GM19035 (cell line): ENCODE data around the gene CKAP4.
"Not testable (repeated sequence)": the region's sequence is repeated elsewhere in the genome, so short reads cannot be mapped to it uniquely, and the experiment has no call there.

Source experiments
- ATAC-seq: cut with Tn5 transposase; IDR thresholded peaks from one replicate; pipeline ENCODE4 v1.9.1; 2021; ENCODE audit not compliant: unreplicated experiment

Gene CKAP4

DNA sequence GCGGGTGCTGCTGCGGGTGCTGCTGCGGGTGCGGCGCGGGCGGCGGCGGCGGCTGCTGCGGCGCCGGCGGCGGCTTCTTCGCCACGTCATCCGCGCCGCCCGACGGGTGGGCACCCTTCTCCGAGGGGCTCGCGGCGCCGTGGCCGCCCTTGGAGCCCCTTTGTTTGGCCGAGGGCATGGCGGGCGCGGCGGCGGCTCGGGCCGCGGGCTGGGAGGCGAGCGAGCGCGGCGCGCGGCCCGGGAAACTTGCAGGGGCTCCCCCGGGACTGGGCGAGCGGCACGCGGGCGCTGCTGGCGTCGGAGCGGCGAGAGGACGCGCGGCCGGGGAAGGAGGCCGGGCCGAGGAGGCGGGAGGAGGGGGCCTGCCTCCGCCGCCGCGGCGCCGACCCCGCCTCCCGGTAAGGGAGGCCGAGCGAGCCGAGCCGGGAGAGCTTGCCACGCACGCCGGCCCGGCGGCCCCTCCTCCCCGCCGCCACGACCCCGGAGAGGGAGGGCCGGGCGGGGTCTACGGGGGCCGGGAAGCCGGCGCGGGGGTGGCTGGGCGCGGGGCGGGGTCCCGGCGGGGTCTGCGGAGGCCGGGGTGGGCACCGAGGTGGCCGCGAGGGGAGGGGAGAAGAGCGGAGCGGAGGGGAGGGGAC, at the start of gene CKAP4:
Gene CKAP4 (minus strand): TSS at position 347 of the 638 bp plus-strand sequence. CDS start 169 bp downstream, at position 178.
- ATAC-seq, result peak; percentile 59

- no peak for ATAC-seq
These were observed 49.3 kb upstream of the CKAP4 start for GRCh38 chr12:106297075-106297474.

DNA sequence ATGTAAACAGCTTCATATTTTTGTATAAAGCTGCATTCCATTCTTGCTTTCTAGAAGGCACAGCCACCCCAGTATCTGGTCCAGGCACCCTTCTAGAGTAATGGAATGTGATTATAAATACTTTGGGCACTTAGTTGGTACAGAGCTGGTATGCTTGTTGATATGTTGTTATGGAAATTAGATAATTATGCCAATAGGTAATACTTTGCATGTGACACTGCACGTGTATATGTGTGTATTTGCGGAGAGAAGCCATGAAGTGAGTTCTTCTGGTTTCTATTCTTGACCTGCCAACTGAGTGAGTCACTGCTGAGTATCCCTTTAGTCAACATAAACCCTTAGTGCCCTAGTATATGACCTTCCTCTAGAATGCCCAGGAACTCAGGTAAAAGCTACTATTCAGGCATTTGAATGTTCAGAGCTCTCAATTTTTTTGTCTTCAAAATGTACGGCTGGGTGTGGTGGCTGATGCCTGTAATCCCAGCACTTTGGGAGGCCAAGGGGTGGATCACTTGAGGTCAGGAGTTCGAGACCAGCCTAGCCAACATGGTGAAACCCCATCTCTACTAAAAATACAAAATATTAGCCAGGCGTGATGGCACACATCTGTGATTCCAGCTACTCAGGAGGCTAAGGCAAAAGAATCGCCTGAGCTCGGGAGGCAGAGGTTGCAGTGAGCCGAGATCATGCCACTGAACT, 48.5 kb upstream of the CKAP4 start:
- ATAC-seq, result no peak

GRCh38 chr12:106292339-106292738, 44.5 kb upstream of the CKAP4 start:
- ATAC-seq, result no peak

GRCh38 chr12:106291342-106291741, 43.5 kb upstream of the CKAP4 start:
- no peak for ATAC-seq

- no peak for ATAC-seq
These were observed 42.8 kb upstream of the CKAP4 start for GRCh38 chr12:106290666-106291065.

GRCh38 chr12:106289196-106289681, 41.4 kb upstream of the CKAP4 start:
- no peak for ATAC-seq

DNA sequence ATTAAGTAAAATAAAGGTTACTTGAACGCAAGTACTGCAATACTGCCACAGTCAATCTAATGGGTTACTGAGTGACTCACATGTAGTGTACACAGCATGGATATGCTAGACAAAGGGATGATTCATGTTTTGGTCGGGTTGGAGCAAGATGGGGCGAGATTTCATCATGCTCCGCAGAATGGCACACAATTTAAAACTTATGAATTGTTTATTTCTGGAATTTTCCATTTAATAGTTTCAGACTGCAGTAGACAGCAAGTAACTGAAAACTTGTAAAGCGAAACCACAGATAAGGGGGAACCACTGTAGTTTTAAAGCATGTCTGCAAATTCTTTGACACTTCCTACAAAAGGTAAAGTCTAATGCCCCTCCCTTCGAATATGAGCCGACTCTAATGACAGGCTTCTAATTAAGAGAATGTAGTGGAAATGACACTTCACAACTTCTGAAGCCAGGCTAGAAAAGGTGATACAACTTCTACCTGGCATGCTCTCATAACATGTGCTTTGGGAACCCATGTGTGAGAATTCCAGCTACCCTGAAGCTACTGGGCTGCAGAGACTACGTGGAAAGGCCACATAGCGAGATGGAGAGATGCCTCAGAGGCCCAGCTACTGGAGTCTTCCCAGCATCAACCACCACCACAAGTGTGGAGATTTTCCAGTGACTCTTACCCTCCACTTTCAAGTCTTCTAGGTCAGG, 40.8 kb upstream of the CKAP4 start:
- no peak for ATAC-seq

DNA sequence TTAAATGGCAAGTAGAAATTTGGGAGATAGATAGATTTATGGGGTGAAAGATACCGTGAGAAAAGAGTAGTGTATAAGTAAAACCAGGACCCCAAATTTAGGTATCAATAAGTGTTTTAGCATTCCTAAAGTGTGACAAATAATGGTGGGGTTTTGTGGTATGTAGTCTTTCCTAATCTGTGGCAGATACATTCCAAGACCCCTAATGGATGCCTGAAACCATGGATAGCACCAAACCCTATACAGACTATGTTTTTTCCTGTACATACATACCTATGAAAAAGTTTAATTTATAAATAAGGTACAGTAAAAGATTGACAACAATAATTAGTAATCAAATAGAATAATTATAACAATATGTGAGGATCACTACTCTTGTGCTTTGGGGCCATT, 40.3 kb upstream of the CKAP4 start:
- no peak for ATAC-seq

GRCh38 chr12:106287364-106287763, 39.5 kb upstream of the CKAP4 start:
- no peak for ATAC-seq

DNA sequence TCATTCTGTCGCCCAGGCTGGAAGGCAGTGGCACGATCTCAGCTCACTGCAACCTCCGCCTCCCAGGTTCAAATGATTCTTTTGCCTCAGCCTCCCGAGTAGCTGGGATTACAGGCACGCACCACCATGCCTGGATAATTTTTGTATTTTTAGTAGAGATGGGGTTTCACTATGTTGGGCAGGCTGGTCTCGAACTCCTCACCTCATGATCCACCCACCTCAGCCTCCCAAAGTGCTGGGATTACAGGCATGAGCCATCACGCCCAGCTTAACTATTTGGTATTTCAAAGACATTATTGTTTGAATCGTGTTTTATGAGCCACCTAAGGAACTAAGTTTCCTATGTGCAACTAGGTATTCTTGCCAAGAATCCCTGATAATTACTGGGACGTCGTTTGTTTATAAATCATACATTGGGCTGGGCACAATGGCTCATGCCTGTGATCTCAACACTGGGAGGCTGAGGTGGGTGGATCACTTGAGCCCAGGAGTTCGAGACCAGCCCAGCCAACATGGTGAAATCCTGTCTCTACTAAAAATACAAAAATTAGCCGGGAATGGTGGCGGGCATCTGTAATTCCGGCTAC, 38.8 kb upstream of the CKAP4 start:
- not testable (repeated sequence) for ATAC-seq

GRCh38 chr12:106285982-106286381, 38.2 kb upstream of the CKAP4 start:
- ATAC-seq, result no peak

- ATAC-seq, result no peak
These were observed 36.7 kb upstream of the CKAP4 start for GRCh38 chr12:106284358-106285105.

DNA sequence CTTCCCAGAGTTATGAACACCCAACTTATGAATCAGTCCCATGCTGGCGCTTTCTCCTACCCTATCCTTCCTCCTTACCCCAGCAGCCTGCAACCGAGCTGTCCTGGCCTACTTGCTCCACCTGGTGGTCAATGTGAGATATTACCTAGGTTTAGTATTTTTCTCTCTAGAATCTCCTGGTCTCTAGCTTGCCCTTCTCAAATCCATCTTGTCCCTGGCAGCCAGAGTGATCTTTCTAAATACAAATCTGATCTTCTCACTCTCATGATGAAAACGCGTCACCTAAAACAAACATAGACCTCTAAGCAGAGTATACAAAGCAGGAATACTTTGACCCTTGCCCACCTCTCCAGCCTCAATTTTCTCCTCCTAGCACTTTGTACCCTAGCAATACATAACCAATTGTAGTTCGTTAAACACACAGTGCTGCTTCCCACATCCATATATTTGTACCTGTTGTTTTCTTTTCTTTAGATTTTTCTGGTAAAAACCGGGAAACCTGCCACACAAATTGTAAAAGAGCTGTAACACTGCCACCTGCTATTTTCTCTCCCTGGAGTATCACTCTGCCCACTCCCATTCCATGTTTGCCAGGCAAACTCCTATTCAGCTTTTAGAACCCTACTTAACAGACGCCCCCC, 34.8 kb upstream of the CKAP4 start:
- ATAC-seq, result no peak

DNA sequence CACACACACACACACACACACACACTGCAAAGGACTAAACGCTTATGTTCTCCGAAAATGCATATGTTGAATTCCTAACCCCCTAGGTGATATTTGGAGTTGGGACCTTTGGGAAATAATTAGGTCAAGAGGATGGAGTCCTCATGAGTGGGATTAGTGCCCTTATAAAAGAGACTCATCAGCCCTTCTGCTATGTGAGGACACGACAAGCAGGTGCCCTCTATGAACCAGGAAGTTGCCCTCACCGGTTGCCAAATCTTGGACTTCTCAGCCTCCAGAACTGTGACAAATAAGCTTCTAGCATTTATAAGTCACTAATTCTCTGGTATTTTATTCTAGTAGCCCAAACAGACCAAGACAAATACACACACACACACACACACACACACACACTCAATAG, 34.0 kb upstream of the CKAP4 start:
- no peak for ATAC-seq

DNA sequence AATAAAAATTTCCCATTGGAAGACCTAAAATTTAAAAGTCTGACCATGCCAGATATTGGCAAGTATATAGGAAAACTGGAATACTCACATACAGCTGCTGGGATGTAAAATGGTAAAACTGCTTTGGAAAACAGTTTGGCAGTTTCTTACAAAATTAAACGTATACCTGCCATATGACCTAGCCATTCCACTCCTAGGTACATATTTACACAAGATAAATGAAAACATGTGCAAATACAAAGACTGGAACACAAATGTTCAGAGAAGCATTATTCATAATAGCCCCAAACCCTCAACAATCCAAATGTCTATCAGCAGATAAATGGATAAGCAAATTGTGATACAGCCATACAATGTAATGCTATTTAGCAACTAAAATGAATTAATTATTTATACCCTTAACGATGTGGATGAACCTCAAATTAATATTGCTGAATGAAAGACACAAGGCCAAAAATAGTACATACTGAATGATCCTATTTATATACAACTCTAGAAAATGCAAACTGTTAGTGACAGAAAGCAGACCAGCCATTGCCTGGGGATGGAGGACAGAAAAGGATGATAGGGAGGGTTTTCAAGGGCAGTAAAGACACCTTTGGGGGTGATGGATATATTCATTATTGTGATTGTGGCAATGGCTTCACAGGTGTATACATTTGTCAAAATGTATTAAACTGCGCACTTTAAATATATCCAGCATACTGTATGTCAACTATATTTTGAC, 33.4 kb upstream of the CKAP4 start:
- no peak for ATAC-seq

DNA sequence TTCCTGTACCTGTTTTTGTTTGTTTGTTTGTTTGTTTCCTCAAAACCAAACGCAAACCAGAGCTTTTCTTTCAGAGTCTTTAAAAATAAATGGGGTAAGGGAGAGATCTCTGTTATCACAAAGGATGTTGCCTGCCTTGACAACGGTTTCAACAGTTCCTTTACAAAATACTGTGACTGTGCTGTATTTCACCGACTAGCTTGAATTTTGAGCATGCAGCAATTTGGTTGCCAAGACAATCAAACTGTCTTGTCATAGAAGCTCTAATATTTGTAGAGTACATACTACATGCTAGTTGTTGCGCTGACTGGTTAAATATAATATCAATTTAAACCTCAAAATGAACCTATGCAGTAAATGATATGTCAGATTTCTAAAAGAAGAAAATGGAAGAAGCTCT, 32.3 kb upstream of the CKAP4 start:
- no peak for ATAC-seq

GRCh38 chr12:106276032-106276740, 28.4 kb upstream of the CKAP4 start:
- ATAC-seq, result peak; percentile 76

DNA sequence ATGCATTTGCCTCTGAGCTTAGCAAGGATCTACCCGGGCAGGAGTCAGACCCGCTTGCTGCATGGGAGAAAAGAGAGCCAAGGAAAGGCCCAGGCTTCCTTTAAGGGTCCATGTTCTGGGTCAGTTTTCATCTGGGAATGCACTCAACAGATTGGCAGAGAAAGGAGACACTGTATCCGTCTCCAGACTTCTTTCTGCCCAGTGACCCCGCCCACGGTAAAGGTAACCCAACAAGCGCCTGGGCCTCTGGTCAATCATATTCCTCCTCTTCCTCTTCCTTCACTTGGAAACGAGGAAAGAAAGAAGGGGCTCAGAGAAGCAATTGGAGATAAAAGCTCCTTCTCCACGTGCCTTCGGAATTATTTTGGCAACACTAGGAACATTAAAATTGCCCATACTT, 27.6 kb upstream of the CKAP4 start:
- ATAC-seq, result no peak
